Tibial nerve (tissue), 3 donors: ENCODE measurements around the gene CLMN.

Experiments
- CTCF ChIP-seq, 5 experiments: fragments of 200-600 bp in 3 of 5; fragments of 450-650 bp in 2 of 5; sonication (generic) in 3 of 5; IDR thresholded peaks; one replicate each; pipeline ENCODE4 v1.5.1; 2016 to 2019; ENCODE audit warnings: antibody characterized with exemption in 5 of 5, mild to moderate bottlenecking in 3 of 5, moderate library complexity in 2 of 5
- POLR2A ChIP-seq, 2 donors: fragments of 450-650 bp; IDR thresholded peaks; one replicate each; pipeline ENCODE4 v1.6.1; 2017; ENCODE audit warnings: antibody characterized with exemption in 2 of 2, mild to moderate bottlenecking in 2 of 2, moderate library complexity in 2 of 2

- TF ChIP-seq CTCF (IDR thresholded peaks at IDR 0.05), result no peak
- TF ChIP-seq POLR2A (IDR thresholded peaks at IDR 0.05), result no peak
These were observed 122.2 kb downstream of the CLMN start for GRCh38 chr14:95197551-95197950.
